IPS-18c (cell line): ENCODE results near the gene ARHGAP18.
A peak's percentile ranks its signal among the peaks of the same experiment; 100 is the strongest.

Experiments
- H3K4me3 ChIP-seq: 2 replicates; pipeline ENCODE4 v1.7.0; 2013; ENCODE audit warnings: low read depth, mild to moderate bottlenecking, low read length, moderate library complexity; ENCODE audit not compliant: insufficient read depth
- H3K9me3 ChIP-seq: one replicate; pipeline ENCODE4 v1.6.1; 2013; ENCODE audit warnings: mild to moderate bottlenecking, low read length, moderate library complexity; ENCODE audit not compliant: control insufficient read depth, insufficient read depth

ARHGAP18 gene, protein sequence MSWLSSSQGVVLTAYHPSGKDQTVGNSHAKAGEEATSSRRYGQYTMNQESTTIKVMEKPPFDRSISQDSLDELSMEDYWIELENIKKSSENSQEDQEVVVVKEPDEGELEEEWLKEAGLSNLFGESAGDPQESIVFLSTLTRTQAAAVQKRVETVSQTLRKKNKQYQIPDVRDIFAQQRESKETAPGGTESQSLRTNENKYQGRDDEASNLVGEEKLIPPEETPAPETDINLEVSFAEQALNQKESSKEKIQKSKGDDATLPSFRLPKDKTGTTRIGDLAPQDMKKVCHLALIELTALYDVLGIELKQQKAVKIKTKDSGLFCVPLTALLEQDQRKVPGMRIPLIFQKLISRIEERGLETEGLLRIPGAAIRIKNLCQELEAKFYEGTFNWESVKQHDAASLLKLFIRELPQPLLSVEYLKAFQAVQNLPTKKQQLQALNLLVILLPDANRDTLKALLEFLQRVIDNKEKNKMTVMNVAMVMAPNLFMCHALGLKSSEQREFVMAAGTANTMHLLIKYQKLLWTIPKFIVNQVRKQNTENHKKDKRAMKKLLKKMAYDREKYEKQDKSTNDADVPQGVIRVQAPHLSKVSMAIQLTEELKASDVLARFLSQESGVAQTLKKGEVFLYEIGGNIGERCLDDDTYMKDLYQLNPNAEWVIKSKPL

DNA sequence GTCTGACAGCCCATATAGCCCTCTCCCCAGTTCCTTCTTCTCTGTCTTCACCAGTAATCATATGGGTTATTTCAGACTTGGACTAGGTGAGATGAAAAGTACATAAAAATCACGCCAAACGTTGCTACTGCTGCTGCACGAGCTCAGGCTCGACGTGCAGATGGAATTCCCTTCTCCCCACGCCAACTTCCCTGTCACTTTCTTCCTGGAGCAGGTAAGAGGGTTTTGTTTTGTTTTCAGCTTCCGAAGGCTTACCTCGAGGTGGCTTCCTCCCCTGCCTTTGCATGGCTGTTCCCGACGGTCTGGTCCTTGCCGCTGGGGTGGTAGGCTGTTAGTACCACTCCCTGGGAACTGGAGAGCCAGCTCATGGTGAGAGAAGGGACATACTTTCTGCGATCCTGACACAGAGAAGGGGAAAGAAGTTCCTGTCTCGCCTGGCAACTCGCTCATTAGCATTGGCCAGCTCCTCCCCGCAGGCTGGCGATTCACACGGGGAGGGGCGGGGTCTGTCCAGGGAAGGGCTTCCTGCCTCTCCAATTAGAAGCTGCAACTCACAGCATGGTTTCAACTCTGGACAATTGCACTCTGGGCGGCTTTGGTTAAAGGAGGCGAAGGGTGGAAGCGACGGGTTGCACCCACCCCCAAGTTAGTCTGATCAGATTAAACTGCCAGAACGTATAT lies at the start of gene ARHGAP18:
ARHGAP18 (minus strand) TSS at position 409 of the 681 bp plus-strand sequence; CDS start at position 368, 41 bp downstream.
- no peaks in the 10 kb centered on the region for H3K9me3 ChIP-seq
- H3K4me3 ChIP-seq: peak within 1 kb of the TSS; percentile 52

DNA sequence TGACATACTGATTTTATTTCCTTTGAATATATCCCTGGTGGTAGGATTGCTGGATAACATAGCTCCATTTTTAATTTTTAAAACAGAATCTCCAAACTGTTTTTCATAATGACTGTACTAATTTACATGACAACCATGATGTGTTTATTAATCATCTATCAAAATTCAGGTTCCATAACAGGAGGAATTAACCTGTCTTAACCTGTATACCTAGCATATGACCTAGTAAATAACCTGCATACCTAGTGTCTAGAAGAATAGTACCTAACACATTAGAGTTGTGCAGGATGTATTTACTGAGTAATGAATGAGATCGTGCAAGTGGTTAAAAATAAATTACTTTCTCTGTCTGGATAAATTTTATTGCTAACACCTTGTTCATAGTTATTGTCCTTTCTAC lies 45.8 kb upstream of the ARHGAP18 start:
- Histone ChIP-seq H3K9me3 (no peaks in the 10 kb centered on the region), H3K4me3 (no peak overlapping the region)

DNA sequence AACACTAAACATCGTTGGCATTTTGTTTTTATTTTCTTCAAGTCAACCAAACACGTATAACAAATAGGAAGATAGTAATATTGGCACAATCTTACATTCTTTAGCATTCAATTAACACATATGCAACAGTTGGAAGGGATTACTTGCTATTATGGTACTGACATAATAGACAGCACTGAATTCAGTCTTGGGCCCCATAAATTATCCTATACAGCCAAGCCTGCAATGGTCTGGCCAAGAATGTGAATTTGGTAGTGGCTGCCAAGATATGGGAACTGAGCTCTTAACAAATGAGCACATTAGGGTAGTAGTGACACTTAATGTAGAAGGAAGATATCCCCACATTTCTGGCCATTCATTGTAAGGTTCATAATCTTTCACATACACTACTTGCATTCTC lies 44.8 kb upstream of the ARHGAP18 start:
- no peaks in the 10 kb centered on the region for H3K9me3 ChIP-seq
- H3K4me3 ChIP-seq: no peak overlapping the region

DNA sequence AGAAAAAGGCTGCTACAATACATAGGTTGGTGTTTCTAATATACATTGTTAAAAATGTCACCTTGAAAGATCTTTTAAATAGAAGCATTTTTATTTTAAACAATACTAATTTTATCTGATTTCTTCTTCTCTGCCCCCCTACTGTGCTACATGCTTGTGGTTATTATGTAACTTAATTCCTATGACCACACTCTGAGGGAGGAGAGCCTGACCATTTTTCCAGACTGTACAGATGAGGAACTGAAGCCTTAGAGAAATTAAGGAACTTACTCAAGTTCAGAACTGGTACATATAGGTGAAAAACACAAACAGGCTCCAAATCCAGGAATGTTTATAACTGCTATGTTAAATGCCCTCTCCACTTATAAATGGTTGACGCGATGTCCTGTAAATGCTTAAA lies 43.4 kb upstream of the ARHGAP18 start:
- no peak overlapping the region for H3K4me3 ChIP-seq
- H3K9me3 ChIP-seq: no peaks in the 10 kb centered on the region

DNA sequence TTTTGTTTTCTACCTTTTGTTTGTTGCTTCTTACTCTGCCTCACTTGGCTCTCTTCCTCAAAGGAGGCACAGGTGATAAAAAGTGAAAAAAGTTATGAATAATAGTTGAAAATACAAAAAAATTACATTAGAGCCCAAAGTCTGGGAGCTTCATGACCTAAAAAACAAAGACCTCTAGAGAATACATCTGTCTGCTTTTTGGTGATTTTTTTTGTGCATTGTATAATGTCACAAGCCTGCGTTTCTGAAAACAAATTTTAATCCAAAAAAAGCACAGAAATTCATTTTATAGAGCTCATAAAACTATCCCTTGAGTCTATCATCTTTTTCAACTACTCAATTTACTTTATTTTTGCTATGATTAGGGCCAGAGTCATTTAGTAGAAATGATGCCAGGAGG lies 41.4 kb upstream of the ARHGAP18 start:
- no peak overlapping the region for H3K4me3 ChIP-seq
- no peaks in the 10 kb centered on the region for H3K9me3 ChIP-seq

DNA sequence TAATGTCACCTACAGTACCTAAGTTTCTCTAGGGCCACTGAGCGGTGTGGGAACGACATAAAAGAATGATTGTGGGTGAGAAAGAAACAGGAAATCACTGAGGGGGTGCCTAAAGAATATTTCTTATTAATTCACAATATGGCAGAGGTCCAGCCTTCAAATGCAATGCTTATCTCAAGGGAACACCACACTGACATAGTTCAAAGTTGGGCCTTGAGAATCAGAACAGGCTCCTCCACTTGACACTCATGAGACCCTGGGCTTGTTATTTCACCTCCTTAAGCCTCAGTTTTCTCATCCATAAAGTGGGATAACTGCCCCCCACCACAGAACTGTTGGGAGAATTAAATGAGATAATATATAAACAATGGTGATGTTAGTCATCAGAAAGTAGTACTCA lies 40.4 kb upstream of the ARHGAP18 start:
- Histone ChIP-seq H3K4me3 (no peak overlapping the region), H3K9me3 (no peaks in the 10 kb centered on the region)

DNA sequence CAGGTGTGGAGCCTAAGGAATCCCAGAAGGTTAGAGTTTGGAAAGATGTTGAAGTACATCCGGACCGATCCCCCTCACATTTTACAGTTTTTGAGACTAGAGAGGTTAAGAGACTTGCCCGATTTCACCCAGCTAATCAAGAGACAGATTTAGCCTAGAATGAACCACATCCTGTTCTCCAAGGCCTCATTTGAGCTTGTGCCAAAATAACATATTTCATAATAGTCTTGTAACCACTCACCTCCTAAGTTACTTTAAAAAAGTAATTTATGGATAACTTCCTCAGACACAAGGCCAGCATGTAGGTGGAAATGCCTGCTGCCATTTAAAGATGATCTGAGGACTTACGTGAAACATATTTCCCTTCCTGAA lies 39.8 kb upstream of the ARHGAP18 start:
- Histone ChIP-seq H3K9me3 (no peaks in the 10 kb centered on the region), H3K4me3 (no peak overlapping the region)

DNA sequence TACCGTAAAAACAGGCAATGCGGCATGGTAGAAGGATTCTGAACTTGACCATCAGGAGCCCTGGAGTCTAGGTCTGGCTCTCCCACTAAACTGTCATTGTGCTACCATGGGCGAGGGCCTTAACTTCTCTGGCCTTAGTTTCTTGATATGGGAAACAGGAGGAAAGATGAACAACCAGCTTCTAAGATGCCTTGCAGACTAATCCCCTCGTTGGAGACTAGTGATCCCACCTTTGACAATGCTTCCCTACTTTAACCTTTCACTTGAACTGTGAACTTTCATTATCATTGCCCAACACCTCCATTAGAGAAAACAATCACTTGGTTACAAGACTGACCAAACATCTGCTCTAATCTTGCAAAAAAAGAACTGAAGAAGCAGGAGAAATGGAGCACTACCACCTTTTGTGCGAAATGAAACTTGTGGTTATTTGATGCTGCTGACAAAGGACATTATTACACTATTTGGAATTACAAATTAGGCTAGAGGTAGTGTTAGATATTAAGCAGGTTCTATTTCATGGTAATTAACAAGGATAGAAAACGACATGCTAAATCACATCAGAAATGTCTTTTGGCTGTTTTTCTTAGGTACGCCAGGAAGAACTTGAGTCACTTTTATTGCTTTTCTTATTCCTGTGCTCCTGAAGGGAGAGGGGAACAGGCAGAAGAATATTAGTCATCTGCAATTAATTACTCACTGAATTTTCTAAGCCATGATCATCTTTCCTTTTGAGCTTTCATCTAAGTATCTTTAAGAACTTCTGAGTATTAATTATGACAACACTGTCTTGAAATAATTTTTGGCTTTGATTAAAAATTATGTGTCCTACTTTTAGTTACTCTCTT lies 39.1 kb upstream of the ARHGAP18 start:
- Histone ChIP-seq H3K9me3 (no peaks in the 10 kb centered on the region), H3K4me3 (no peak overlapping the region)

DNA sequence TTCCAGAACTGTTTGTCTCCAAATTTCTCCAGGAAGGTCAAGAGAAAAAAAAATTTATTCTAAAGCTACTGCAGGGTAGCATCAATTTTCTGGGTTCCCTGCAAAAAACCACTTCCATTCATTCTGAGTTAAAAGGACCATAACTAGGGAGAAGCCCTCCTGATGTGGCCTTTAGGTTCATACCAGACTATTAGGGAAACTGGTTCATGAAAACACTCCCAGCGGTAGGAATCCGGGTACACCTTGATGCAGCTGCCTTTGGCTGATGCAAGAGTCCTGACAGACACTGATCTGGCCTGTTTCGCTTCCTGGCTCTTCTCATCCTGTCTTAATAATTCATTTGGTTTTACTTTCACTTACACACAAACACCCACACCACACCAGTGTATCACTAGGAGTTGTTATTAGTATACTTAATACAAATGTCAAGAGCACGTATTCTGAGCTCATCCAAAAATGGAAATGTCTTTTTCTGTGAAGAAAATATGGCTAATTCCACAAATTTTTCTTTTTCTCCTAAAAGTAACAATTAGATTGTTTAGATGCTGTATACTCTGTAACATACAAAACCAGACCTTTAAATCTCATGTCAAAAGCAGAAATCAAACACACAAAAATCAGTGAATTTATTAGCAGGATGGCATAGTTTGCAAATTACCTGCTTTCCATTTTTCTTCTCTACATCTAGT lies 38.4 kb upstream of the ARHGAP18 start:
- H3K9me3 ChIP-seq: no peaks in the 10 kb centered on the region
- no peak overlapping the region for H3K4me3 ChIP-seq

DNA sequence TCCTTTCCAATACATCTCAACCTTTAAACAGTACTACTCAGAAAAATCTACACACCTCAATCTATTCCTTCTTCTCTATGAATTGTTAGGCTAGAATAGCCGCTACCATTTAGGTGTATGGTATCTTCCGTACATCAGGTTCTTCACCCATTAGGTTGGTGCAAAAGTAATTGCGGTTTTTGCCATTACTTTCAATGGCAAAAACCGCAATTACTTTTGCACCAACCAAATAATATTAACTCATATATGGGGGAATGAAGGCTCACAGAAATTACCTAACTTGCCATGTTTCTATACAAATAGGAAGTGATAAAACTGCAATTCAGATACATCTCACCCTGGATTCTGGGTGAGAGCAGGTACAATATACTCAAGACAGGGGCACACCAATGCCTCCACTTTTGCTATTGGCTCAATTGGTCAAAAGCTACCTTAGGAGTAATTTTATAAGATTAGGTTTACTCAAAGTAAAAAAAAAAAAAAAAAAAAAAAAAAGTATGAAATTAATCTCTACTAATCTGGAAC lies 37.7 kb upstream of the ARHGAP18 start:
- Histone ChIP-seq H3K9me3 (no peaks in the 10 kb centered on the region), H3K4me3 (no peak overlapping the region)

DNA sequence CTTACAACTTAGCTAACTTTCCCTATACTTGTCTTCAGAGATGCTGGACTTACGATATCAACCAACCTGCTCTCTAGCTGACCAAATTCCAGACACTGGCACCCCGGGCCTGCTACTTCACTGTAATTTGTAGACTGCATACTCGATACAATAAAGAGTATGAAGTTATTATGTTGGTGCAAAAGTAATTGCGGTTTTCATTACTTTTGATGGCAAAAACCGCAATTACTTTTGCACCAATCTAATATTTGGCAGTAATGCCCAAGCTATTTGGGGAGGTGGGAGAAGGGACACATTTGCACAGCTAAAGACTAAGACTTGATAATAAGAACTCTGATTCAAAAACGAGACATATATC lies 34.9 kb upstream of the ARHGAP18 start:
- no peaks in the 10 kb centered on the region for H3K9me3 ChIP-seq
- H3K4me3 ChIP-seq: no peak overlapping the region

DNA sequence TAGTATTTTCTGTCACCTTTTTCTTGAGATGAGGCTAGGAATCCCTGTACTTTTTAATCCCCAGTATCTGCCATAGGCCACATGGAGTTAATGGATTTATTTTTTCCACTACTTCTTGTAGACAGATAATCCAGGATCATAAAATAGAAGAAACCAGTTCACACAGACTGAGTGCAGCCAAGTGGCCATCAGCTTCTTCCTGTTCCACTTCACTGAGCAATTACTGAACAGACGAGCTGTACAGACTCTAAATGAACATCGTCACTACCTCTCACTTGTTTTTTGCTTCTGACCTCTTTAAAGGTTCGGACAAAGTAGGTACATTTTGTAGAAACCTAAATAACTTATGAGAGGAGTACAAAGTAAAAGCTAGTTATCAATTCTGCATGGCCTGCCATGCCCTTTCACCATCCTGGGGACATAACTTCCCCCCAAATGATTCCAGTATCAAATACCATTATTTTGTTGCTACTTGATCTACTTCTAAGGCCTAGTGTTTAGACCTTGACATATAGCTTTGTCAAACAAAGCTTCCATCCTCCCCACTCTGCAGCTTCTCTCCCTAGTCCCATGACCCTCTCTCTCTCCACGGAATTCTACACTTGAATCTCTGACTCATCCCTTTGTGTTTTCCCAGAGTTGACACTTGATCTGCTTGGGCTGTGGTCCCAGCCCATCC lies 34.4 kb upstream of the ARHGAP18 start:
- Histone ChIP-seq H3K9me3 (no peaks in the 10 kb centered on the region), H3K4me3 (no peak overlapping the region)

DNA sequence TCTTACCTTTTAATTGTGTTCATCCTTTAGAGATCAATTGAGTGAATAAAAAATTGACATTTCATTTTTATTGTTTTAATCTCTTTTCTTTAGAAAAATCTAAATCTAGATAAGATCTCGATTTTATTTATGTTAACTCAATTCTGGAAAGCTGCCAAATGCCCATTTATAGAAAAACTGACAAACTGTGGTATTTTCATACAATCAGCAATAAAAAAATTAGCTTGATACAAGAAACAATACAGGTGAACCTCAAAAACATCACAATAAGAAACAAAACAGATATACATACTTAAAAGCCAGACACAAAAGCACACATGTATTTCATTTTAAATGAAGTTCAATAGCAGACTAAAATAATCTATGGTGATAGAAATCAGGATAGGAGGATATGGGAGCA lies 30.0 kb upstream of the ARHGAP18 start:
- H3K9me3 ChIP-seq: no peaks in the 10 kb centered on the region
- H3K4me3 ChIP-seq: no peak overlapping the region

DNA sequence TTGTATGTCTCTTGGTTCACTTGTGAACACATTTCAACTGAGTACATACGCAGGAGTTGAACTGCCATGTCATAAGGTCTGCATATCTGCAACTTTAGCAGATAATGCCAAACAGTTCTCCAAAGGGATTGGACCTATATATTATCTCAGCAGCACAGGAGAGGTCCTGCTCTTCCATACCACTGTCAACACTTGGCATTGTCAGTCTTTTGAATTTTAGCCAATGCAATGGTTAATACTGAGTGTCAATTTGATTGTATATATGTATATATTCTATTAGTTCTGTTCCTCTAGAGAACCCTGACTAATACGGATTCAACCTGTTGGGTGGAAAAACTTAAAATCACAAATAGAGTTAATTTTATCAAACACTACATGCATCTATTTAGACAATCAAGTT lies 26.1 kb upstream of the ARHGAP18 start:
- H3K4me3 ChIP-seq: no peak overlapping the region
- no peaks in the 10 kb centered on the region for H3K9me3 ChIP-seq

DNA sequence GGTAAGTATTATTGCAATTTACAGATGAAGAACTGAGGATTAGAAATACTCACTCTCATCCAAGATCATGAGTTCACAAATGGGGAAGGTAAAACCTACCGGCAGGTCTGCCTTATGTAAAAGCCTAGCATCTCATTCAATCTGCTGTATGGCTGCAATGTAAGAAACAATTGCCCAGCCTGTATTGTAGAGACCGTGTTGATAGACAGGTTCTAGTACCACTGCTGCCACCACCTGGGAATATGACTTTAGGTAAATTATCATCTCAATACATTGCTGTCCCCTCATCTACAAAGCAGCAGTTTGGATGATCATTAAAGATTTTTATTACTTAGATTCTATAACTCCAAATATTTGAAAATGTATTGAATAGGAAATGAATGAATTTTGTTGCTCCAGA lies 23.3 kb upstream of the ARHGAP18 start:
- Histone ChIP-seq H3K9me3 (no peaks in the 10 kb centered on the region), H3K4me3 (no peak overlapping the region)

DNA sequence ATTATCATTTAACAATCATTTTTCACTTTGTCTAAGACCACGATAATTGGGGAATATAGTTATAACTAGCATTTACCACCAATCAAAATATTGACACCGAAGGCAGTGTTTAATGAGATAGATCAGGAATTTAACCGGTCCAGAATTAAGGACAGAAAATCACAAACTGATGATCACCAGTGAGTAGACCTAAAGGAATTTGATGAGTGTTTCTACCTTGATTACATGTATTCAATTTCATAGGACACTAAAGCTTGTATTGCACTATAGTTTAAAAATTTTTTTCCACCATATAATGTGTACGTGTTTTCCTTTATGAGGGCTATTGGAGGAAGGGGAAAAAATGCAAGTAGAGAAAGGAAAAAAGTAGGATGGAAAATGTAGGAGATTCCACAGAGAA lies 22.6 kb upstream of the ARHGAP18 start:
- no peak overlapping the region for H3K4me3 ChIP-seq
- no peaks in the 10 kb centered on the region for H3K9me3 ChIP-seq
